HepG2 (cell line): Measurements from ENCODE around the gene ATP11A. TPM values are rescaled to one million over a fixed set of nuclear protein-coding genes. Genes with fewer than 3 reads are reported as not detected.

Experiments
- GATAD2A ChIP-seq: IDR thresholded peaks from 2 replicates; pipeline ENCODE4 v1.6.1; 2016
- HDAC2 ChIP-seq: sonication (generic); formaldehyde crosslinking; IDR thresholded peaks from 2 replicates; pipeline ENCODE4 v1.4.0; 2020; ENCODE audit warnings: missing genetic modification reagents
- POGZ ChIP-seq: sonication (generic); formaldehyde crosslinking; IDR thresholded peaks from 2 replicates; pipeline ENCODE4 v1.4.0; 2020; ENCODE audit warnings: mild to moderate bottlenecking, missing genetic modification reagents
- SAP130 ChIP-seq: IDR thresholded peaks from 2 replicates; pipeline ENCODE4 v1.6.1; 2016; ENCODE audit warnings: low read depth
- SP4 ChIP-seq: sonication (generic); formaldehyde crosslinking; IDR thresholded peaks from 2 replicates; pipeline ENCODE4 v1.8.1; 2023; ENCODE audit warnings: mild to moderate bottlenecking, missing genetic modification reagents
- TCF12 ChIP-seq, 2 experiments: fragments of 450-650 bp in 1 of 2; sonication (generic) in 1 of 2; formaldehyde crosslinking in 1 of 2; IDR thresholded peaks; 2 replicates each; pipeline versions ENCODE4 v1.6.1 to v1.8.0; 2017 to 2022; ENCODE audit warnings: antibody characterized with exemption in 1 of 2, mild to moderate bottlenecking in 1 of 2, missing genetic modification reagents in 1 of 2, moderate library complexity in 1 of 2
- TOE1 ChIP-seq: sonication (generic); formaldehyde crosslinking; IDR thresholded peaks from 2 replicates; pipeline ENCODE4 v1.4.0; 2020; ENCODE audit warnings: mild to moderate bottlenecking, missing genetic modification reagents
- ZNF264 ChIP-seq: sonication (generic); formaldehyde crosslinking; IDR thresholded peaks from 2 replicates; pipeline ENCODE4 v1.4.0; 2020; ENCODE audit warnings: missing genetic modification reagents
- ZNF510 ChIP-seq: sonication (generic); formaldehyde crosslinking; IDR thresholded peaks from 2 replicates; pipeline ENCODE4 v1.4.0; 2020; ENCODE audit warnings: low read depth, mild to moderate bottlenecking, missing genetic modification reagents
- ZSCAN22 ChIP-seq: sonication (generic); formaldehyde crosslinking; IDR thresholded peaks from 2 replicates; pipeline ENCODE4 v1.4.0; 2020; ENCODE audit warnings: mild to moderate bottlenecking, missing genetic modification reagents
- polyA plus RNA-seq, 8 experiments: library from polyadenylated mRNA; depleted of rRNA in 3 of 8; stranded (reverse) in 7 of 8; unstranded in 1 of 8; fragments of >200 nt; fragmentation: Illumina TruSeq in 4 of 8; extraction: Trizol in 4 of 8; gene quantifications; 2 replicates each; pipeline versions ENCODE4 v1.2.1 to v1.2.3, GENCODE V29; 2011 to 2016; ENCODE audit warnings: low read depth in 4 of 8, missing spikeins in 1 of 8, mixed read lengths in 1 of 8; ENCODE audit not compliant: insufficient read depth in 1 of 8
- total RNA-seq, 5 experiments: library from RNA; depleted of rRNA; stranded (reverse); fragments of >200 nt; fragmentation: Illumina TruSeq; extraction: Trizol; gene quantifications; 2 replicates each; pipeline ENCODE4 v1.2.3, GENCODE V29; 2016; ENCODE audit warnings: low read depth in 1 of 5
- TF ChIP-seq, protein P1 (sequence below): sonication (generic); formaldehyde crosslinking; IDR thresholded peaks from 2 replicates; pipeline ENCODE4 v1.8.1; 2022; ENCODE audit warnings: low read depth, mild to moderate bottlenecking, missing genetic modification reagents
- TF ChIP-seq, protein P2 (sequence below): sonication (generic); formaldehyde crosslinking; IDR thresholded peaks from 2 replicates; pipeline ENCODE4 v1.4.0; 2020; ENCODE audit warnings: missing genetic modification reagents, mild to moderate bottlenecking, borderline replicate concordance
- TF ChIP-seq, protein P3 (sequence below): sonication (generic); formaldehyde crosslinking; IDR thresholded peaks from 2 replicates; pipeline ENCODE4 v1.4.0; 2020; ENCODE audit warnings: mild to moderate bottlenecking, missing genetic modification reagents
- TF ChIP-seq, protein P4 (sequence below): IDR thresholded peaks from 2 replicates; pipeline ENCODE4 v1.6.1; 2016; ENCODE audit warnings: missing compliant biosample characterization, missing genetic modification reagents, borderline replicate concordance

Gene ATP11A
- total and polyA plus RNA-seq, 2 of the 13 experiments (the other 11 are each of a cell fraction or from before 2014, with no cell fraction given), result 18.4 to 20.1 TPM

DNA sequence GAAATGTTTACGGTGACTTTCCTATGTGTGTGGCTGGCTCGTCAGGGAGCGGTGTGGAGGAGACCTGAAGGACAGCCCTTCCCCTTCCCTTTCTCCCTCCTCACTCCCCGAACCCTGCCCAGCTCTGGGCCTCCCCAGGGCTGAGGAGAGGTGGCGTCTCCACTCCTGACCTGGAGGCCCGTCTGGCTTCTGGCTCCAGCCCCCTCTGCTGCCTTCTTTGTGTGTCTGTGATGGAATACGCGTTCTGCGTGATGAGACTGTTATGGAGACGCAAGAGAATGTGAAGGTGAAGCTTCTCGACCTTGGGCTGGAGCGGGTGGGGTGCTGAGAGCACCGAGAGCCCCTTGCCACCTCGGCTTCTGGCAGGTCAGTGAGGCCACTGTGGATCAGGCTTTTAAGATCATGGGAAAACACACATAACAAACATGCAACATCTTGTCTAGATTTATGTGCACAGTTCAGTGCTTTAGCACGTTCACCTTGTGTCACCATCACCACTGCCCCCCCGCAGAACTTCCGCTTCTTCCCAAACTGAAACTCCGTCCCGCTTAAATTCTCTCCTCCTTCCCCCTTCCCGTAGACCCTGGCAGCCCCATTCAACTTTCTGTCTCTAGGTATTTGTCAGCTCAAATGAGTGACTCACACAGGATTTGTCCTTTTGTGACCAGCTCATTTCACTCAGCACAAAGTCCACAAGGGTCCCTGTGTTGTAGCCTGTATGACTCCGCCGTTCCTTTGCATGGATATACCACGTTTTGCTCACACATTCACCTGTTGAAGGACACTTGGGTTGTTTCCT lies 24.7 kb downstream of the ATP11A start (continued):
- TF ChIP-seq, protein P1, sequence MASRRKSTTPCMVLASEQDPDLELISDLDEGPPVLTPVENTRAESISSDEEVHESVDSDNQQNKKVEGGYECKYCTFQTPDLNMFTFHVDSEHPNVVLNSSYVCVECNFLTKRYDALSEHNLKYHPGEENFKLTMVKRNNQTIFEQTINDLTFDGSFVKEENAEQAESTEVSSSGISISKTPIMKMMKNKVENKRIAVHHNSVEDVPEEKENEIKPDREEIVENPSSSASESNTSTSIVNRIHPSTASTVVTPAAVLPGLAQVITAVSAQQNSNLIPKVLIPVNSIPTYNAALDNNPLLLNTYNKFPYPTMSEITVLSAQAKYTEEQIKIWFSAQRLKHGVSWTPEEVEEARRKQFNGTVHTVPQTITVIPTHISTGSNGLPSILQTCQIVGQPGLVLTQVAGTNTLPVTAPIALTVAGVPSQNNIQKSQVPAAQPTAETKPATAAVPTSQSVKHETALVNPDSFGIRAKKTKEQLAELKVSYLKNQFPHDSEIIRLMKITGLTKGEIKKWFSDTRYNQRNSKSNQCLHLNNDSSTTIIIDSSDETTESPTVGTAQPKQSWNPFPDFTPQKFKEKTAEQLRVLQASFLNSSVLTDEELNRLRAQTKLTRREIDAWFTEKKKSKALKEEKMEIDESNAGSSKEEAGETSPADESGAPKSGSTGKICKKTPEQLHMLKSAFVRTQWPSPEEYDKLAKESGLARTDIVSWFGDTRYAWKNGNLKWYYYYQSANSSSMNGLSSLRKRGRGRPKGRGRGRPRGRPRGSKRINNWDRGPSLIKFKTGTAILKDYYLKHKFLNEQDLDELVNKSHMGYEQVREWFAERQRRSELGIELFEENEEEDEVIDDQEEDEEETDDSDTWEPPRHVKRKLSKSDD, result no peak
- TF ChIP-seq TCF12 (IDR thresholded peaks at IDR 0.05), result no peak
- TF ChIP-seq TCF12 (CRISPR knock-in tag; IDR thresholded peaks at IDR 0.05), result no peak
- TF ChIP-seq ZNF264 (CRISPR knock-in tag), result no peak
- TF ChIP-seq, protein P2, sequence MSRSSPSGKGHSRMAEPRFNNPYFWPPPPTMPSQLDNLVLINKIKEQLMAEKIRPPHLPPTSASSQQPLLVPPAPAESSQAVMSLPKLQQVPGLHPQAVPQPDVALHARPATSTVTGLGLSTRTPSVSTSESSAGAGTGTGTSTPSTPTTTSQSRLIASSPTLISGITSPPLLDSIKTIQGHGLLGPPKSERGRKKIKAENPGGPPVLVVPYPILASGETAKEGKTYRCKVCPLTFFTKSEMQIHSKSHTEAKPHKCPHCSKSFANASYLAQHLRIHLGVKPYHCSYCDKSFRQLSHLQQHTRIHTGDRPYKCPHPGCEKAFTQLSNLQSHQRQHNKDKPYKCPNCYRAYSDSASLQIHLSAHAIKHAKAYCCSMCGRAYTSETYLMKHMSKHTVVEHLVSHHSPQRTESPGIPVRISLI (CRISPR knock-in tag), result no peak
- peak; percentile 51; the same call in 1 of the 2 replicates for TF ChIP-seq GATAD2A (CRISPR knock-in tag)
- no peak for TF ChIP-seq TOE1 (CRISPR knock-in tag)
- no peak for TF ChIP-seq ZNF510
- TF ChIP-seq, protein P3, sequence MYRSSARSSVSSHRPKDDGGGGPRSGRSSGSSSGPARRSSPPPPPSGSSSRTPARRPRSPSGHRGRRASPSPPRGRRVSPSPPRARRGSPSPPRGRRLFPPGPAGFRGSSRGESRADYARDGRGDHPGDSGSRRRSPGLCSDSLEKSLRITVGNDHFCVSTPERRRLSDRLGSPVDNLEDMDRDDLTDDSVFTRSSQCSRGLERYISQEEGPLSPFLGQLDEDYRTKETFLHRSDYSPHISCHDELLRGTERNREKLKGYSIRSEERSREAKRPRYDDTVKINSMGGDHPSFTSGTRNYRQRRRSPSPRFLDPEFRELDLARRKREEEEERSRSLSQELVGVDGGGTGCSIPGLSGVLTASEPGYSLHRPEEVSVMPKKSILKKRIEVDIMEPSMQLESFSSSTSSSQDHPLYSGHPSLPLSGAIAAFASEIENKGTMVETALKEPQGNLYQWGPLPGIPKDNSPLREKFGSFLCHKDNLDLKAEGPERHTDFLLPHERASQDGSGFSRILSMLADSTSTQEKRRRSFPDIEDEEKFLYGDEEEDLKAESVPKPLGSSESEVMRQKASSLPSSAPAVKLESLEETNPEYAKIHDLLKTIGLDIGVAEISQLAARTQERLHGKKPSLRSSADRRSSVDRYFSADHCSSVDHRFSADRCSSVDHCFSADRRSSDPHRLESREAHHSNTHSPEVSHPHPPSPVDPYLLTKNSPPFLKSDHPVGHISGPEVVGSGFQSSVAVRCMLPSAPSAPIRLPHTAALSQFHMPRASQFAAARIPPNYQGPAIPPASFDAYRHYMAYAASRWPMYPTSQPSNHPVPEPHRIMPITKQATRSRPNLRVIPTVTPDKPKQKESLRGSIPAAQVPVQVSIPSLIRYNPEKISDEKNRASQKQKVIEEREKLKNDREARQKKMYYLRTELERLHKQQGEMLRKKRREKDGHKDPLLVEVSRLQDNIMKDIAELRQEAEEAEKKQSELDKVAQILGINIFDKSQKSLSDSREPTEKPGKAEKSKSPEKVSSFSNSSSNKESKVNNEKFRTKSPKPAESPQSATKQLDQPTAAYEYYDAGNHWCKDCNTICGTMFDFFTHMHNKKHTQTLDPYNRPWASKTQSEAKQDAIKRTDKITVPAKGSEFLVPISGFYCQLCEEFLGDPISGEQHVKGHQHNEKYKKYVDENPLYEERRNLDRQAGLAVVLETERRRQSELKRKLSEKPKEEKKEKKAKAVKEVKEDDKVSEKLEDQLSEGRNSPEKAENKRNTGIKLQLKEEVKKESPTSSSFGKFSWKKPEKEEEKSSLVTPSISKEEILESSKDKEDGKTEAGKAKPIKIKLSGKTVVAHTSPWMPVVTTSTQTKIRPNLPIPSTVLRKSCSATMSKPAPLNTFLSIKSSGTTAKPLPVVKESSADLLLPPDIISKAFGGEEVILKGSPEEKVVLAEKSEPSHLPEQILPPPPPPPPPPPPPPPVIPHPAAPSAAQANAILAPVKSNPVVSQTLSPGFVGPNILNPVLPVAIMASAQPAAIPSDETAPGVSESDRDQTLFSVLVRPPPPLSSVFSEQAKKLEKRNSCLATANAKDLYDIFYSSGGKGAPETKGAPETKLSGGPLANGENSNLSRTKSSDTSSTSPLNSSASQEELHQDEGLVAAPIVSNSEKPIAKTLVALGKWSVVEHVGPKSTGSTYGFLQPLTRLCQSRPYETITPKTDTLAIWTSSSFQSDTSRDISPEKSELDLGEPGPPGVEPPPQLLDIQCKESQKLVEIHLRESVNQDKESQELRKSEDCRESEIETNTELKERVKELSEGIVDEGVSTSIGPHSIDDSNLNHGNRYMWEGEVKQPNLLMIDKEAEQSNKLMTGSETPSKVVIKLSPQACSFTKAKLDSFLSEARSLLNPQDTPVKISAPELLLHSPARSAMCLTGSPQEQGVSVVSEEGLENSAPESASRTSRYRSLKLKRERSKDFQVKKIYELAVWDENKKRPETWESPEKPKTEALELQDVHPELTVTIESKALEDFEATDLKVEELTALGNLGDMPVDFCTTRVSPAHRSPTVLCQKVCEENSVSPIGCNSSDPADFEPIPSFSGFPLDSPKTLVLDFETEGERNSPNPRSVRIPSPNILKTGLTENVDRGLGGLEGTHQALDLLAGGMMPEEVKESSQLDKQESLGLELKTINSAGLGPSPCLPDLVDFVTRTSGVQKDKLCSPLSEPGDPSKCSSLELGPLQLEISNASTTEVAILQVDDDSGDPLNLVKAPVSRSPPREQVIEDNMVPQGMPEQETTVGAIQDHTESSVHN (CRISPR knock-in tag), result no peak
- no peak for TF ChIP-seq SP4 (CRISPR knock-in tag)
- peak; percentile 66 for TF ChIP-seq POGZ (CRISPR knock-in tag)
- TF ChIP-seq ZSCAN22, result no peak
- TF ChIP-seq, protein P4, sequence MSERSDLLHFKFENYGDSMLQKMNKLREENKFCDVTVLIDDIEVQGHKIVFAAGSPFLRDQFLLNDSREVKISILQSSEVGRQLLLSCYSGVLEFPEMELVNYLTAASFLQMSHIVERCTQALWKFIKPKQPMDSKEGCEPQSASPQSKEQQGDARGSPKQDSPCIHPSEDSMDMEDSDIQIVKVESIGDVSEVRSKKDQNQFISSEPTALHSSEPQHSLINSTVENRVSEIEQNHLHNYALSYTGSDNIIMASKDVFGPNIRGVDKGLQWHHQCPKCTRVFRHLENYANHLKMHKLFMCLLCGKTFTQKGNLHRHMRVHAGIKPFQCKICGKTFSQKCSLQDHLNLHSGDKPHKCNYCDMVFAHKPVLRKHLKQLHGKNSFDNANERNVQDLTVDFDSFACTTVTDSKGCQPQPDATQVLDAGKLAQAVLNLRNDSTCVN (CRISPR knock-in tag), result no peak
- no peak for TF ChIP-seq HDAC2 (CRISPR knock-in tag)
- peak; percentile 69 for TF ChIP-seq SAP130 (CRISPR knock-in tag)
